Retinal pigment epithelial cell (primary cell): Measurements from ENCODE around the gene MED13.
"Not testable (repeated sequence)": the region's sequence is repeated elsewhere in the genome, so short reads cannot be mapped to it uniquely, and the experiment has no call there.

Experiments
- DNase-seq: peaks from one replicate; pipeline ENCODE4 v3.0.0-alpha.2; 2010; ENCODE audit warnings: low read depth
- H3K4me3 ChIP-seq: 2 replicates; pipeline ENCODE4 v1.5.1; 2011; ENCODE audit warnings: mild to moderate bottlenecking, low read length, control low read depth, moderate library complexity
- TF ChIP-seq, protein P1 (sequence below): conservative IDR thresholded peaks from 2 replicates; pipeline ENCODE4 v1.5.1; 2011; ENCODE audit warnings: low read depth, low read length, control low read depth, inconsistent platforms

The MED13 gene

DNA sequence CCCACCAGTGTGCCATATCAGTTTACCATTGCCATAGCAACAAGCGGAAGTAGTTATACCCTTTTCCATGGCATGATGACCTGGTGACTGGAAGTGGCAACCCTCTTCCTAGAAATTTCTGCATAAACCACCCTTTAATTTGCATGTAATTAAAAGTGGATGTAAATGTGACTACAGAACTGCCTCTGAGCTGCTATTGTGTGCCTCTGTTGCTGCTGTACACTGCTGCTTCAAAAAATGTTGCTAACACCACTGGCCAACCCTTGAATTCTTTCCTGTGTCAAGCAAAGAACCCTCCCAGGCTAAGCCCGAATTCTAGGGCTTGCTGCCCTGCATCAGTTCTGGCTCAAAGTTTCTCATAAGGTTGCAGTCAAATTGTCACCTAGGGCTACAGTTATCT, 12.9 kb upstream of the MED13 start:
- DNase-seq = no peak
- H3K4me3 ChIP-seq = no peak overlapping the region
- TF ChIP-seq, protein P1, sequence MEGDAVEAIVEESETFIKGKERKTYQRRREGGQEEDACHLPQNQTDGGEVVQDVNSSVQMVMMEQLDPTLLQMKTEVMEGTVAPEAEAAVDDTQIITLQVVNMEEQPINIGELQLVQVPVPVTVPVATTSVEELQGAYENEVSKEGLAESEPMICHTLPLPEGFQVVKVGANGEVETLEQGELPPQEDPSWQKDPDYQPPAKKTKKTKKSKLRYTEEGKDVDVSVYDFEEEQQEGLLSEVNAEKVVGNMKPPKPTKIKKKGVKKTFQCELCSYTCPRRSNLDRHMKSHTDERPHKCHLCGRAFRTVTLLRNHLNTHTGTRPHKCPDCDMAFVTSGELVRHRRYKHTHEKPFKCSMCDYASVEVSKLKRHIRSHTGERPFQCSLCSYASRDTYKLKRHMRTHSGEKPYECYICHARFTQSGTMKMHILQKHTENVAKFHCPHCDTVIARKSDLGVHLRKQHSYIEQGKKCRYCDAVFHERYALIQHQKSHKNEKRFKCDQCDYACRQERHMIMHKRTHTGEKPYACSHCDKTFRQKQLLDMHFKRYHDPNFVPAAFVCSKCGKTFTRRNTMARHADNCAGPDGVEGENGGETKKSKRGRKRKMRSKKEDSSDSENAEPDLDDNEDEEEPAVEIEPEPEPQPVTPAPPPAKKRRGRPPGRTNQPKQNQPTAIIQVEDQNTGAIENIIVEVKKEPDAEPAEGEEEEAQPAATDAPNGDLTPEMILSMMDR = no peak

DNA sequence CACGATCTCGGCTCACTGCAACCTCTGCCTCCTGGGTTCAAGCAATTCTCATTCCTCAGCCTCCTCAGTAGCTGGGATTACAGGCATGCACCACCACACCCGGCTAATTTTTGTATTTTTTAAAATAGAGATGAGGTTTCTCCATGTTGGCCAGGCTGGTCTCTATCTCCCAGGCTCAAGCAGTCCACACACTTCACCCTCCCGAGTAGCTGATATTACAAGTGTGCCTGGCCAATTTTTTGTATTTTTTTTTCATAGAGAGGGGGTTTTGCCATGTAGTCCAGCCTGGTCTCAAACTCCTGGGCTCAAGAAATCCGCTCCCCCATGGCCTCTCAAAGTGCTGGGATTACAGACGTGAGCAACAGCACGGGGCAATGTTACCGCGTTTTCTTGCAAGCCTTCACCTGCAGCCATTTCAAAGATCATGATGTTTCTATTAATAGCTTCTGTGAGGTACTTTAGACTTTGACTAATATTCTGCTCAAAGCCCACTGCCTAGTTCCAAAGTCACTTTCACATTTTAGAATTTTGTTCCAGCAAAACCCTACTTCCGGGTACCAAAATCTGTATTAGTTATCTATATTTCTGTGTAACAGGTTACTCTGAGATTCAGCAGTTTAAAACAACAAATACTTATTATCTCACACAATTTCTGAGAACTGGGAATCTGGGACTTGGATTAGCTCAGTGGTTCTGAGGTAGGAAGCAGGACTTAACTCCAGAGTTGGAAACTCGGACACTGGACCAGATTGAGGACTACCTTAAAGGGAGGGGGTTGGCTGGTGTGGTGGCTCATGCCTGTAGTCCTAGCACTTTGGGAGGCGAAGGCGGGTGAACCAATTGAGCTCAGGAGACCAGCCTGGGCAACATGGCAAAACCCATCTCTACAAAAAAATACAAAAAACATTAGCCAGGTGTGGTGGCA, 12.0 kb upstream of the MED13 start:
- TF ChIP-seq, protein P1 = no peak
- DNase-seq = no peak
- H3K4me3 ChIP-seq = no peak overlapping the region

DNA sequence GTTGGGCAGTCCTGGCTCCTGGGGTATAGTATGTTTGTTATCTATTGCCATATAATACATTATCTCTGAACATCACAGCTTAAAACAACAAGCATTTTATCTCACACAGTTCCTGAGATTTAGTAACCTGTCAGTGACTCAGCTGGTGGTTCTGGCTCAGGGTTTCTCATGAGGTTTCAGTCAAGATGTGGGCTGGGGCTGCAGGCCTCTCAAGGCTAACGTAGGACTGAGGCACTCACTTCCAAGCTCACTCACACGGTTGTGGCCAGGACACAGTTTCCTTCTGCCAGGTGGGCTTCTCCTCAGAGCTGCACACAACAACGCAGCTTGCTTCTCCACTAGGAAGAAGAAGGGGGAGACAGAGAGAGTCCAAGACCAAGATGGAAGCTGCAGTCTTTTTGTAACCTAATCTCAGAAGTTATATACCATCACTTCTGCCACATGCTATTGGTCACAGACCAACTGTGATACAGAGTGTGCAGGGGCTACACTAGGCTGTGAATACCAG, 10.3 kb upstream of the MED13 start:
- no peak for DNase-seq
- TF ChIP-seq, protein P1 = no peak
- no peak overlapping the region for H3K4me3 ChIP-seq

DNA sequence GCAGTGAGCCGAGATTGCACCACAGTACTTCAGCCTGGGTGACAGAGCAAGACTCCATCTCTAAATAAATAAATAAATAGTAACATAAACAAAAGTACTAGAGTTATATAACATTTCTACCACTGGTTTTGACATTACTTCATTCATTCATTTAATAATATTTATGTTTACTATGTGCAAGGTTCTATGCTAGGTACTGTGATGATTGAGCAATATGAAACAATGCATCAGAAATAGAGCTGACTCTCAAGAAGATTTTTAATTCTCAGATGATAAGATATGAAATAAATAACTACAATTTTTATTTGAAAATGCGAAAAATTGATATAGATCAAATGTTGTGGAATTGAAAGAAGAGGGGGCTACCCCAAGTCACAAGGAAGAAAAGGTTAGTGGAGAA, 8.9 kb upstream of the MED13 start:
- TF ChIP-seq, protein P1 = no peak
- no peak for DNase-seq
- no peak overlapping the region for H3K4me3 ChIP-seq

DNA sequence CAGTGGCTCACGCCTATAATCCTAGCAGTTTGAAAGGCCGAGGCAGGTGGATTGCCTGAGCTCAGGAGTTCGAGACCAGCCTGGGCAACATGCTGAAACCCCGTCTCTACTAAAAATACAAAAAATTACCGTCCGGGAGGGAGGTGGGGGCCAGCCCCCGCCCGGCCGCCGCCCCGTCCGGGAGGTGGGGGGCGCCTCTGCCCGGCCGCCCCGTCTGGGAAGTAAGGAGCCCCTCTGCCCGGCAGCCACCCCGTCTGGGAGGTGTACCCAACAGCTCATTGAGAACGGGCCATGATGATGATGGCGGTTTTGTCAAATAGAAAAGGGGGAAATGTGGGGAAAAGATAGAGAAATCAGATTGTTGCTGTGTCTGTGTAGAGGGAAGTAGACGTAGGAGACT, 7.8 kb upstream of the MED13 start:
- not testable (repeated sequence) for DNase-seq, H3K4me3 ChIP-seq

DNA sequence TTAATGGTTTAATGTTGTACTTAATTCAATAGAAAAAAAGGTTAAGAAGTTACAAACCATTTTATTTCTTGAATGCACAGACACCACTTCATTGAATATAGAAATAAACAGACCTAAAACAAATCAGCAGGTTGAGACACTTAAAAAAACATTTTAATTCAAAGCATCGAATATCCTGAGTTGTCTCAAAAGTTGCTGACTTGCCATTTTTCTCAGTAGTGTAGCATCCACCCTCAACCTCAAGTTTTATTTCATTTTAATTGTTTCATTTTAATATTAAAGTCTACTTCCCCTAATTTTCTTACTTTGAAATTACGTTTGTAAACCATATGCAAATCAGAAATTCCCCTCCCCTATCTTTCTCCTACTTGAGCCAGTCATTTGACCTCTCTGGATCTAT, 5.8 kb upstream of the MED13 start:
- DNase-seq = no peak
- TF ChIP-seq, protein P1 = no peak
- H3K4me3 ChIP-seq = no peak overlapping the region

DNA sequence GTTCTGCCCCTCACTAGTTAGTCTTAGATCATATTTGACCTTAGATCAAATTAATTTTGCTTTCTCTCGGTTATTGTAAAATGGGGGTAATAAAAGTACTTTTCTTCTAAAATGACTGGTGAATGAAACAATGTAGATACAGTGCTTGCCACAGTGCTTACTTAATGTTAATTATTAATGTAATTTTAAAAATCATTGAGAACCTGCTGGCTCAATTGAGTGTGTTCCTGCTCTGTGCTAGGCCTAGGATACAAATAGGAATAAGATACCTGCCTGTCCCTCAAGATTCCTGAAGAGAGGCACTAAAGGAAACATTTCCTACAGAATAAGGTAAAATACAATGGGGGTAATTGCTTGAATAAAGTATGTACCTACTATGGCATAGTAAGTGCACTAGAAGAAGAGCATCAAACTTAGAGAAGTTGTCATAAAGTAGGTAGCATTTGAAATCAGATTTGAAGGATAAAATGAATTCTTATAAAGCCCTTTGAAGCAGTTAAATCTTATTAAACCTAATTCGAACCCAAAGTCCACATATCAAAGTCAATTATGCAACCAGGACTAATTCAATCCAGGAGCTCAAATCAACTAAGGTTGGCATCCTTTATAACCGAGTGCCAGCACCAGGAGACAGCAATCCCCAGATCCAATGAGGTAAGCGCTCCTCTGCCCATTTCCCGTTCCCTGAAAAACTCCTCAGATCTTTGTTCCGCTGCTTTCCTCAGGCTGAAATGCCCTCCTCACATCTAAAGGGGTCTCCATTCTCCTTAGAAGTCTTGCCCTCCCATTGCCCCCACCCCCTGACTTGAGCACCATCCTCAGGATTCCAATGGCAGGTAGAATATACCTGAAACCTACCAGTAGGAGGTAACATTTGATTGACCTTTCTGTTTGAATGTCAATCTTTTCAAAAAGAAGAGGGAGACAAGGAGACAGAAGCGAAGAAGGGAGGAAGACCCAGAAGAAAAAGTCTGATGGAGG, 2.4 kb upstream of the MED13 start:
- TF ChIP-seq, protein P1 = no peak
- DNase-seq = no peak
- no peak overlapping the region for H3K4me3 ChIP-seq
